Prostate gland (tissue), 2 donors: ENCODE results near the gene PTPRM. TPM values are rescaled to one million over a fixed set of nuclear protein-coding genes. Genes with fewer than 3 reads are reported as not detected.

ENCODE experiments used
- DNase-seq: peaks from one replicate; pipeline ENCODE4 v3.0.0-alpha.2; 2019; ENCODE audit warnings: low spot score
- H3K27ac ChIP-seq, 2 donors: fragments of 200-600 bp; sonication (generic); 2 replicates each; pipeline ENCODE4 v1.5.1; 2017 to 2019
- H3K27me3 ChIP-seq: fragments of 200-600 bp; sonication (generic); replicated peaks from 2 replicates; pipeline ENCODE4 v1.5.1; 2019; ENCODE audit not compliant: insufficient read depth
- H3K36me3 ChIP-seq, 2 donors: fragments of 200-600 bp; sonication (generic); 1 replicate in 1 of 2; 2 replicates in 1 of 2; pipeline versions ENCODE4 v1.5.1 to v1.8.1; 2017 to 2019
- H3K4me1 ChIP-seq: fragments of 200-600 bp; sonication (generic); replicated peaks from 2 replicates; pipeline ENCODE4 v1.5.1; 2019
- H3K4me3 ChIP-seq, 2 donors: fragments of 200-600 bp; sonication (generic); 2 replicates each; pipeline ENCODE4 v1.5.1; 2017 to 2019
- H3K9me3 ChIP-seq: fragments of 200-600 bp; sonication (generic); 2 replicates; pipeline ENCODE4 v1.5.1; 2017
- CTCF ChIP-seq, 4 experiments: fragments of 200-600 bp in 2 of 4; fragments of 450-650 bp in 2 of 4; sonication (generic) in 2 of 4; IDR thresholded peaks; 1 replicate in 3 of 4; 2 replicates in 1 of 4; pipeline ENCODE4 v1.5.1; 2016 to 2019; ENCODE audit warnings: antibody characterized with exemption in 4 of 4, mild to moderate bottlenecking in 2 of 4, moderate library complexity in 2 of 4
- POLR2A ChIP-seq: fragments of 450-650 bp; IDR thresholded peaks from one replicate; pipeline ENCODE4 v1.6.1; 2016; ENCODE audit warnings: antibody characterized with exemption, mild to moderate bottlenecking
- POLR2AphosphoS5 ChIP-seq: sonication (generic); formaldehyde crosslinking; IDR thresholded peaks from one replicate; pipeline ENCODE4 v1.6.1; 2017; ENCODE audit warnings: antibody characterized with exemption
- WGBS: methylation state at CpG from one replicate; pipeline ENCODE4 v1.1.5; 2018; 5-methylcytosine and 5-hydroxymethylcytosine counted together
- intact Hi-C: fragments of 100-400 bp; cut with DNase I; formaldehyde crosslinking; loops from one replicate; pipeline ENCODE4 v1.14.2; 2022
- total RNA-seq, 2 donors: library from RNA; depleted of rRNA; stranded (reverse); fragments of >200 nt; gene quantifications; one replicate each; pipeline ENCODE4 v1.1.0, GENCODE V29; 2016

Gene PTPRM
- total RNA-seq, 2 donors from 2014 or later: 32.9 to 92.6 TPM

GRCh38 chr18:7772951-7773350 is 205.8 kb downstream of the PTPRM start:
- Histone ChIP-seq H3K36me3 (no peaks in the 10 kb centered on the region), H3K4me1 (no peaks in the 10 kb centered on the region), H3K4me3 (no peak overlapping the region), H3K9me3 (no peaks in the 10 kb centered on the region), H3K27me3 (no peaks in the 10 kb centered on the region), H3K27ac (no peak overlapping the region)
- no peak for DNase-seq
- 90% methylated on average over 2 of the region's 2 CpGs for WGBS
- TF ChIP-seq POLR2A (no peak), CTCF (IDR thresholded peaks at IDR 0.05) (no peak), POLR2AphosphoS5 (no peak)
- intact Hi-C loops: no loop called here

GRCh38 chr18:7775128-7775527 is 208.0 kb downstream of the PTPRM start:
- DNase-seq: no peak
- Histone ChIP-seq H3K4me3 (no peak overlapping the region), H3K9me3 (no peaks in the 10 kb centered on the region), H3K27ac (no peak overlapping the region), H3K36me3 (no peaks in the 10 kb centered on the region), H3K4me1 (no peaks in the 10 kb centered on the region), H3K27me3 (no peaks in the 10 kb centered on the region)
- TF ChIP-seq POLR2AphosphoS5: no peak
- no peak for TF ChIP-seq CTCF (IDR thresholded peaks at IDR 0.05)
- no peak for TF ChIP-seq POLR2A
- 64% methylated on average over 4 of the region's 4 CpGs for WGBS
- intact Hi-C loops: no loop called here

- Histone ChIP-seq H3K27me3 (no peaks in the 10 kb centered on the region), H3K36me3 (no peaks in the 10 kb centered on the region), H3K27ac (no peak overlapping the region), H3K9me3 (no peaks in the 10 kb centered on the region), H3K4me3 (no peak overlapping the region), H3K4me1 (no peaks in the 10 kb centered on the region)
- 71% methylated on average over 2 of the region's 2 CpGs for WGBS
- intact Hi-C loops: no loop called here
- DNase-seq: no peak
- TF ChIP-seq CTCF (IDR thresholded peaks at IDR 0.05) (no peak), POLR2A (no peak), POLR2AphosphoS5 (no peak)
Measured at GRCh38 chr18:7775843-7776242, 208.7 kb downstream of the PTPRM start.

- H3K4me1 ChIP-seq: no peaks in the 10 kb centered on the region
- intact Hi-C loops: no loop called here
- no peaks in the 10 kb centered on the region for H3K9me3 ChIP-seq
- TF ChIP-seq POLR2AphosphoS5: no peak
- TF ChIP-seq CTCF (IDR thresholded peaks at IDR 0.05): no peak
- TF ChIP-seq POLR2A: no peak
- WGBS: 88% methylated on average over 7 of the region's 7 CpGs
- H3K36me3 ChIP-seq: no peaks in the 10 kb centered on the region
- no peak overlapping the region for H3K4me3 ChIP-seq
- H3K27me3 ChIP-seq: no peaks in the 10 kb centered on the region
- no peak for DNase-seq
- H3K27ac ChIP-seq: no peak overlapping the region
Measured at GRCh38 chr18:7778181-7778580, 211.1 kb downstream of the PTPRM start.

GRCh38 chr18:7779211-7779610 is 212.1 kb downstream of the PTPRM start:
- DNase-seq: no peak
- intact Hi-C loops: no loop called here
- Histone ChIP-seq H3K27ac (no peak overlapping the region), H3K9me3 (no peaks in the 10 kb centered on the region), H3K4me1 (no peaks in the 10 kb centered on the region), H3K36me3 (no peaks in the 10 kb centered on the region), H3K4me3 (no peak overlapping the region), H3K27me3 (no peaks in the 10 kb centered on the region)
- WGBS: 93% methylated on average over 3 of the region's 3 CpGs
- TF ChIP-seq CTCF (IDR thresholded peaks at IDR 0.05) (no peak), POLR2AphosphoS5 (no peak), POLR2A (no peak)
